NCI-H226 (cell line): ENCODE results near the gene MDFI.

ENCODE experiments used
- DNase-seq: peaks from one replicate; pipeline ENCODE4 v3.0.0-alpha.2; 2015

The MDFI gene

GRCh38 chr6:41635365-41635764 is 2.9 kb upstream of the MDFI start:
- no peak for DNase-seq

- DNase-seq = peak; percentile 81
These were observed 1.5 kb upstream of the MDFI start for GRCh38 chr6:41636833-41637193.

DNA sequence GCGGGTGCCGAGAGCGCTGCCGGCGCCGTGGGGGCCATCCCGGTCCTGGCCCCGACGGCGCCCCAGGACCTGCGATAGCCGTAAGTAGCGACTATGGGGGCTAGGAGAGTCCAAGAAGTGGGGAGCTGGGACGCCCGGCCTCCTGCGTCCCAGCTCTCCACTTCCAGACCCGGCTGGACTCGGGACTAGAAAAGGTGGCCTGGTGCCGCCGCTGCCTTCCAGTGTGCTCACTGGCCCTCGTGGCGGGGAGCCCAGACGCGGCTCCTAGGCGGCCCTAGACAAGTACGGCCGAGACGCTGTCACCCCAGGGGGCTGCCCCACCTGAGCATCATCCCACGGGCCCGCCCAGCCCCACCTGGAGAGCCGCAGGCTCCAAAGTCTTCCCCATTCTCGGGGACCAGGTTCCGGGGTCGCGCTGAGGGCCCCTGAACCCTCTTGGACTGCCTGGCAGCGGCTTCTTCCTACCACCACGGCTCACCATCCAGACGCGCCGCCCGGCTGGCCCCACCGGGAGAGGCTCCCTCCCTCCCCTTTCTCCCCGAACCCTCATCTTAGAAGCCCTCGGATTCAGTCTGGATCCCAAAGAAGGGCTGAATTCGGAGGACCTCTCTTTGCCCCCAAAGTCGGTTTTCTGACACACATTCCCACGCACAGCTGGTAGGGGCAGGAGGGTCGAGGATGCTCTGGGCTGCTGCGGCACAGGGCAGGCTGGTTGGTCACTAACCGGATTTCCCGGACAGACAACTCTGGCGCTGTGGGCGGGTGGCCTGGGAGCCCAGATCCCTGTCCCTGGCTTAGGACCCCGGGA is 870 bp upstream of the MDFI start:
- no peak for DNase-seq

DNA sequence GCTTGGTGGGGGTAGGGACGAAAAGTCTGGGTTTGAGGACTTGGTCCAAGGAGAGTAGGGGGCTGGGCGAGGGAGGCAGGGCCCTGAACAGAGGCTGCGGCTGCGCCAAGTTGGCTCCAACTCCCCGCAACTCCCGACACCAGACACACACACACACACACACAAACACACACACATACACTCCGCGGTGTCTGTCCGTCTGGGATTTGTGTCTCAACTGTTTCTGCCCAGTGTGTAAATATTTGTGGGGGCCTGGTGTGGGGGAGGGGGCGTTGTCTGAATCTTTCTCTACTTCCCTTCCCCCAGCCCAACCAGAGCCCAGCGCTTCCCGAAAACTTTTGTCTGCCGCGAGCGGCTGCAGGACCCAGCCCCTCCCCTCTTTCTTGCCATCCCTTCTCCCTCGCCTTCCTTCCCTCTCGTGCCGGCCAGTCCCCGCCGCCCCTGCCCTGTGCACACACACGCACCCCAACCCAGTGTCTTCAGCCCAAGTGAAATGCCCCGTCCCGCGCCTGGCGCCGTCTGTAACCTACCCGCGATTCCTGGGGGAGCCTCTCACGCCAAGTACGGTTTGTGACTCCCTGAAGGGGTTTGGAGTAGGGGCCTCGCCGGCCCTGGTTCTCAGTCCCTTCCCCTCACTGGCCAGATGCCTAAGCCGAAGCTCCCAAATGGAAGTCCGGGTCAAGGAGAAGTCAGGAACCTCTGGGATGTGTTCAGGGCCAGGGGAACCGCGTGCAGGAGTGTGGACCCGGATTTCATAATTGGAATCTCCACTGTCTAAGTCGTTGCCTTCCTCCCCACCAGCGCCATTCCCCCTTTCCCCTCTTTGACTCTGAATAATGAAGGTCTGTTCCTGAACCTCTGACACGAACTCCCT is 904 bp downstream of the MDFI start:
- DNase-seq = no peak

DNA sequence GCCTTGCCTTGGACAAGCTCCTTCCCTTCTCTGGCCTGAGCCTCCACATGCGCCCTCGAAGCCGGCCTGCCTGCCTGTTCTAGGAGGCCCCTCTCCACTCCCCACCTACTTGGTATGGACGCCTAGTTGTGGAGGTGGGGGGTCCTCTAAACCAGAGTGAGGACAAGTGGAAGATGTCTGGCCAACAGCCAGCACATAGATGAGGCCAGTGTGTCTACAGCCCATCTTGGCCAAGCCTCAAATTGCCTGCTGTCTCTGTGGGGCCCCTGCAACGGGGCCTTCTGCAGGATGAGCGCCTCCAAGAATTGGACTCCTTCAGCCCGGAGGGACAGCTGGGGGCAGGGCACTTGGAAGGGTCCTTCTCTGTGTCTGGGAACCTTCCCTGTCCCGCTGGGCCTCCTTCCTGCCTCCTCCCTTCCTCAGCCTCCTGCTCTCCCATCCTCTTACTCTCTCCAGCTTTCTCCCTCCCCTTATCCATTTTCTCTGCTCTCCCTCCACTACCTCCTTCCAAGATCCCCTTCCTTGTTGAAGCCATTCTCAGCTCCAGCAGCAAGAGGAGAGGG is 1.6 kb downstream of the MDFI start:
- DNase-seq = no peak

- no peak for DNase-seq
These were observed 2.2 kb downstream of the MDFI start for GRCh38 chr6:41640426-41640825.

- no peak for DNase-seq
These were observed 3.2 kb downstream of the MDFI start for GRCh38 chr6:41641352-41641925.

- no peak for DNase-seq
These were observed 4.1 kb downstream of the MDFI start for GRCh38 chr6:41642090-41642959.

- DNase-seq = no peak
These were observed 5.0 kb downstream of the MDFI start for GRCh38 chr6:41642960-41643898.

DNA sequence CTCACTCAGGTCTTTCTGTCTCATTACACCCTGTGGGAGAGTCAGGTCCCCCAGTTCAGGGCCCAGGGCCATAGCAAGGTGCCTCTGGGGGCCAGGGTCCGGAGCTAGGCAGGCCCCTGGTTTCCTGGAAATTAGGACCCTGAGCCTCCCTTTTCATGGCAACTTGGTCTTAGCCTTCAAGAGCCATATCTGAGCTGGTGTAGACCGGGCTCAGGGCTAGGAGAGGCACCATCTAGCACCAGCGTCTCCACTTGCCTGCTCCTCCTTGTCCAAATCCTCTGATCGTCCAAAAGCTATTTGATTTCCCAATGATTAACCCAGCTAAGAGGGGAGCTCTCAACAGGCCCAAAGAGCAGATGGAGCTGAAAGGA is 5.6 kb downstream of the MDFI start:
- no peak for DNase-seq

DNA sequence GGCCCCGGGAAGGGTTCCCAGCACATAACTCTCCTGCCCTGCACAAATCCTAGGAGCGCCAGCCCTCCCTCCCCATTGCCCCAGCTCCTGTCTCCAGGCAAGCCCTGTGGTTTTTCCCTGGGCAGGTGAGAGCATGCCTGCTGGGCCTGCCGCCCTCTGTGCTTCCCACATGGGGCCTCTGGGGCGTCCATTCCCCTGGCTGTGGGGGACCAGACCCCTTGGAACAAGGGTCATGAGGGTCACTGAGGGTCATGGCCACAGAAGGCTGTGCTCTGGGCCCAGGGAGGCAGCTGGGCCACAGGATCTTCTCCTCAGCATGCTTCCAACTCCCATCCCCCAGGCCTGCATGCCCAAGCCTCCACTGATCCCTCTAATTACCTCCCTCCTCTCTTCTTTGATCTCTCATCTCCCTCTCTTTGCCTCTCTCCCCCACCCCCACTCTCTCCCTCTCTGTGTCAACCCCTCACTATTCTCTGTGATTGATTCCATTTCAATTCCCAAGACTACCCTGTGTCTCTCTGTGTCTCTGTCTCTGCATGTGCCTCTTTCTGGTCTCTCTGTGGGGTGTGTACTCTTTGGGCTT is 6.1 kb downstream of the MDFI start:
- DNase-seq = no peak

- no peak for DNase-seq
These were observed 6.8 kb downstream of the MDFI start for GRCh38 chr6:41645007-41645618.

DNA sequence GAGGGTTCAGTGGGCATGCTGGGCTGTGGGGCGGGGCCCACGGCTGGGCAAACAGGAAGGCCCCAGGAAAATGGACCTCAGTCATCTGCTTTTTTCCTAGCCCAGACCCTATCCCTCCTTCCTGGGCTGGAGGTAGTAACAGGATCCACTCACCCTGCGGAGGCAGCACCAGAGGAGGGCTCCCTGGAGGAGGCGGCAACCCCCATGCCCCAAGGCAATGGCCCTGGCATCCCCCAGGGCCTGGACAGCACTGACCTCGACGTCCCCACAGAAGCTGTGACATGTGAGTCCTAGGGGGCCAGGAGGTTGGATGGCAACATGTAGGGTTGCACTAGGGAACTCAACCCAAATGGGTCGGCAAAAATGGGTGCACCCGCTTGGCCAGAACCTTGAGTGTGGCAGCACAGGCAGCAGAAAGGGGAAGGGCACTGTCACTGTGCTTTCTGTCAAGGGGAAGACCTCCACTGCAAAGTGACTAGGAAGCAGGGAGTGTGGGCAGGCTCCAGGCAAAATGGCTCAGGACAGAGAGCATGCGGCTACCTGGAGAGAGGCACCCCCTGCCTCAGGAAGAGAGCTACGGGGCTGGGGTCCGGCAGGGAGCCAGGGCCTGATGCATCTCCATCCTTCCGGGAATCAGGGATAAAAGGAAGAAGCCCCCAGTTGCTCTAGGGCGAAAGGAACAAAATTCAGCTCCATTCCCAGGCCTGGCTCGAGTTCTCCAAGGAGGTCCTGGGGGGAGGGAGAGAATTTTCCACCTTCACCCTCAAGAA is 7.9 kb downstream of the MDFI start:
- DNase-seq = no peak

DNA sequence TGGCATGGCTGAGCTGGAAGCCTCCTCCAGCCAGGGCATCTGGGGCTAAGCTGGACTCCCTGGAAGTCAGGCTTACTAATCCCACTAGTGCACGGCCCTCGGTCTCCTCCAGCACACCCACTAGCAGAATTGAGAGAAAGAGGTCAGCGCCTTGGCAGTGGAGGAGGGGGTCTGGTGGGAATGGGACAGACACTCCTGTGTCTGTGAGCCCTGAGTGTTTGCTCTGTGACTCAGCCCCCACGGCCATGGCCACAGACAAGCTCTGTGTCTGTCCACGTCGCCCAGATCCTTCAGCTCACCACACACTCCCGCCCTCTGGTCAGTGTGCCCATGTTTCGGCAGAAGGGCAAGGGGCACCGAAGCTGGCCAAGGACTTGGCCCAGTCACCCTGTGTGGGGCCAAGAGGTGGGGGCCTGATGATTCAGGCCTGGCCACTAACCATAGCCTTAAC is 8.8 kb downstream of the MDFI start:
- DNase-seq = no peak

- DNase-seq = no peak
These were observed 9.9 kb downstream of the MDFI start for GRCh38 chr6:41648070-41648585.

DNA sequence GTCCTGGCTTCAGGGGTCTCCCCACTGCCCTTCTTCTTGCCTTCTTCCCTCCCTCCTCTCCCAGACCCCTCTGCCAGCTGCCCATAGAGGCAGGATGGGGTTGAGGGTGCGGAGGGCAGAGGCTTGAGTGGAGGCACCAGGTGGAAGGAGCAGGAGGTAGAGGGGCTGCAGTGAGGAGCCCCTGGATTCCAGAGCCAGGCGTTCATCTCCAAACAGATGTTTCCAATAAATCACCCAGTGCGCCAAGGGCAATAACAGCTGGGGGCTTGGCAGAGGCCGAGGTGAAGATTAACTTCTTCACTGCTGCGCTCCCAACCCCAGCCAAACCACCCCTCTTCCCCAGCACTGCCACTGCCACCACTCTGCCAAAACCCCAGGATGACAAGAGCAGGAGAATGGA is 10.7 kb downstream of the MDFI start:
- DNase-seq = no peak

- no peak for DNase-seq
These were observed 11.3 kb downstream of the MDFI start for GRCh38 chr6:41649596-41649995.

GRCh38 chr6:41650120-41650519 is 11.9 kb downstream of the MDFI start:
- DNase-seq = no peak

DNA sequence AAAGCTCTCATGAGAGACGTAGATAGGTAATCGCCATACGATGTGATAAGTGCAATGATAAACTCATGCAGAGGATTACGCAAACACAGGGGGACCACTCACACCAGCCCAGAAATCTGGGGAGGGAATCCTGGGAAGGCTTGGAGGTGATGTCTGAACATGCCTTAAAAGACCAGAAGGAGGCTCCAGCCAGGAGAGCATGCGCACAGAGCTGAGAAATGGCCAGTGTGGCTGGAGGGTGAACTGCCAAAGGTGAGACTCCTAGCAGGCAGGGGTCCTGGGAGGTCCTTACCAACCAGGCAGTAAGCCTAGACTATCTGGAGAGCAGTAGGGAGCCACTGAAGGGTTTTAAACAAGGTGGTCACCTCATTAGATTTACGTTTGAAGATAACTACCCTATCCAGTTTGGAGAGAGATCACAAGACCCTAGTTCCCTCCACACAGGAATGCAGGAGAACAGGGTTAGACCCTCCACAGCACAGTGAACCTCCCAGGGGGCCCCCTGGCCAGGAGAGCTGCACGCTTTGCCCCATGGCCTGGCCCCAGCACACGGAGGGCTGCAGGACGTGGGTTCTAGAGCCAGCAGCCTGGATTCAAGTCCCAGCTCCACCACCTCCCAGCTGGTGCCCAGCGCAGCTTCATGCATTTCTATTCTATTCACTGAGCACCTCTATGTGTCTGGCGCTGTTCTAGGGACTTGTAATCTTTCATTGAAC is 13.1 kb downstream of the MDFI start:
- DNase-seq = no peak
